ENCODE data around the gene GNAQ. TPM values are rescaled to one million over a fixed set of nuclear protein-coding genes. Genes with fewer than 3 reads are reported as not detected.

Gene GNAQ
- total and polyA plus RNA-seq, 5 donors from 2014 or later, result 8.5 to 79.4 (median 17.4) TPM

GRCh38 chr9:77779010-77779409 lies 252.6 kb downstream of the GNAQ start:
- peaks cover 0 to 9% (median 2%) of the 10 kb centered on the region in 7 donors for H3K9me3 Mint-ChIP-seq
- peak overlapping the region; percentile 83 for H3K27ac ChIP-seq (ENCODE audit: insufficient read depth, low read length, poor library complexity, severe bottlenecking)
- ATAC-seq (ENCODE audit: low read depth in 2 of 2) (peak in 1 of 2 donors; percentile 14), DNase-seq (peak in 2 of 3 donors; percentile 23 to 41)
- peaks cover 2% of the 10 kb centered on the region for H3K36me3 ChIP-seq (ENCODE audit: control insufficient read depth, insufficient read depth, low read length)
- H3K27me3 Mint-ChIP-seq, result no peaks in the 10 kb centered on the region
- peak overlapping the region; percentile 86 for H3K4me3 ChIP-seq (ENCODE audit: low read depth, low read length)
- H3K9me3 ChIP-seq (ENCODE audit: control insufficient read depth in 2 of 2, low read length in 2 of 2), result peaks cover 0 to 5% of the 10 kb centered on the region in 2 experiments
- no peaks in the 10 kb centered on the region for H3K27me3 ChIP-seq (ENCODE audit: control insufficient read depth, insufficient read depth, low read length)
- H3K27ac Mint-ChIP-seq, result peak overlapping the region; percentile 87 to 98 (median 90)
- peaks cover 30 to 57% (median 49%) of the 10 kb centered on the region in 4 donors for H3K4me1 Mint-ChIP-seq
- H3K36me3 Mint-ChIP-seq, result peaks cover 21% of the 10 kb centered on the region
- peaks cover 22% of the 10 kb centered on the region for H3K4me1 ChIP-seq (ENCODE audit: control insufficient read depth, insufficient read depth, low read length, poor library complexity, severe bottlenecking)
- H3K4me3 Mint-ChIP-seq, result peak overlapping the region; percentile 84 to 90 (median 85)

DNA sequence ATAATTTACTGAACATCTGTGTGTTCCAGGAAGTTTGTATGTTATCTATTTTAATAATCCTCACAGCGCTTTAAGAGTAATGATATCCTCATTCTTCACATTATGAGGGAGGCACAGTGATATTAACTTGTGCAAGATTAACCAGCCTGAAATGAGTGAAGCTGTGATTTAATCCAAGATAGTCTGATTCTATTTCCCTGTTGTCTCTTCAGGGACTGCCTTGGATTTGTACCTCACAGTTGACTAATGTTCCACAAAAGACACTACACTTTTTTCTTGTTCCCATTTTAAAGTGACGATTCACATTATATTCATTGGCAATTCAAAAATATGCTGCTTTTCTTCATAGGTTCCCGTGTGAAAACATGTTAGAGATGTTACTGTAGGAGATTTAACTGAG lies 258.2 kb downstream of the GNAQ start:
- DNase-seq, result no peak
- Histone ChIP-seq H3K4me3 (ENCODE audit: low read depth, low read length) (no peak overlapping the region), H3K9me3 (ENCODE audit: control insufficient read depth in 2 of 2, low read length in 2 of 2) (peaks cover 0 to 5% of the 10 kb centered on the region in 2 experiments), H3K27ac (ENCODE audit: insufficient read depth, low read length, poor library complexity, severe bottlenecking) (no peak overlapping the region), H3K4me1 (ENCODE audit: control insufficient read depth, insufficient read depth, low read length, poor library complexity, severe bottlenecking) (no peaks in the 10 kb centered on the region), H3K36me3 (ENCODE audit: control insufficient read depth, insufficient read depth, low read length) (peaks cover 8% of the 10 kb centered on the region), H3K27me3 (ENCODE audit: control insufficient read depth, insufficient read depth, low read length) (no peaks in the 10 kb centered on the region)
- no peak overlapping the region for H3K4me3 Mint-ChIP-seq
- peaks cover 30 to 56% (median 33%) of the 10 kb centered on the region in 4 donors for H3K4me1 Mint-ChIP-seq
- H3K27me3 Mint-ChIP-seq, result no peaks in the 10 kb centered on the region
- H3K36me3 Mint-ChIP-seq, result peaks cover 29% of the 10 kb centered on the region
- peaks cover 0 to 8% (median 1%) of the 10 kb centered on the region in 7 donors for H3K9me3 Mint-ChIP-seq
- H3K27ac Mint-ChIP-seq, result peak overlapping the region in 1 of 3 donors; percentile 9
- ATAC-seq (ENCODE audit: low read depth in 2 of 2), result no peak

DNA sequence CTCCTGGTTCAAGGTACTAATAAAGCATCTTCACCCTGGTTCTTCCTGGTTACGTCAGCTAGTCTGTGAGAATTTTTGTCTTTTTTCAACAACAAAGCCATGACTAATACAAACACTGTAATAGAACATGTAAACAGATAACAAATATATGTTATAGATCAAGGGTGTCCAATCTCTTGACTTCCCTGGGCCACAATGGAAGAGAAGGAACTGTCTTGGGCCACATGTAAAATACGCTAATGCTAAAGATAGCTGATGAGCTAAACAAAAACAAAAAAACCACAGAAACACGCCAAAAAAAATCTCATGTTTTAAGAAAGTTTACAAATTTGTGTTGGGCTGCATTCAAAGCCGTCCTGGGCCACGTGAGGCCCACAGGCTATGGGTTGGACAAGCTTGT lies 259.0 kb downstream of the GNAQ start:
- peaks cover 6% of the 10 kb centered on the region for H3K36me3 ChIP-seq (ENCODE audit: control insufficient read depth, insufficient read depth, low read length)
- H3K4me3 Mint-ChIP-seq, result peak overlapping the region in 1 of 4 donors; percentile 24
- peak overlapping the region in 2 of 3 donors; percentile 63 to 73 for H3K27ac Mint-ChIP-seq
- no peaks in the 10 kb centered on the region for H3K4me1 ChIP-seq (ENCODE audit: control insufficient read depth, insufficient read depth, low read length, poor library complexity, severe bottlenecking)
- H3K36me3 Mint-ChIP-seq, result peaks cover 27% of the 10 kb centered on the region
- H3K9me3 Mint-ChIP-seq, result peaks cover 0 to 5% (median 0%) of the 10 kb centered on the region in 7 donors
- no peaks in the 10 kb centered on the region for H3K27me3 Mint-ChIP-seq
- no peak overlapping the region for H3K4me3 ChIP-seq (ENCODE audit: low read depth, low read length)
- H3K9me3 ChIP-seq (ENCODE audit: control insufficient read depth in 2 of 2, low read length in 2 of 2), result peaks cover 0 to 2% of the 10 kb centered on the region in 2 experiments
- DNase-seq, result no peak
- no peak overlapping the region for H3K27ac ChIP-seq (ENCODE audit: insufficient read depth, low read length, poor library complexity, severe bottlenecking)
- H3K4me1 Mint-ChIP-seq, result peaks cover 28 to 52% (median 30%) of the 10 kb centered on the region in 4 donors
- no peaks in the 10 kb centered on the region for H3K27me3 ChIP-seq (ENCODE audit: control insufficient read depth, insufficient read depth, low read length)
- ATAC-seq (ENCODE audit: low read depth in 2 of 2), result no peak

GRCh38 chr9:77771171-77771570 lies 260.4 kb downstream of the GNAQ start:
- Mint-ChIP-seq H3K36me3 (peaks cover 27% of the 10 kb centered on the region), H3K4me1 (peaks cover 19 to 49% (median 28%) of the 10 kb centered on the region in 4 donors)
- ATAC-seq (ENCODE audit: low read depth in 2 of 2), result no peak

DNA sequence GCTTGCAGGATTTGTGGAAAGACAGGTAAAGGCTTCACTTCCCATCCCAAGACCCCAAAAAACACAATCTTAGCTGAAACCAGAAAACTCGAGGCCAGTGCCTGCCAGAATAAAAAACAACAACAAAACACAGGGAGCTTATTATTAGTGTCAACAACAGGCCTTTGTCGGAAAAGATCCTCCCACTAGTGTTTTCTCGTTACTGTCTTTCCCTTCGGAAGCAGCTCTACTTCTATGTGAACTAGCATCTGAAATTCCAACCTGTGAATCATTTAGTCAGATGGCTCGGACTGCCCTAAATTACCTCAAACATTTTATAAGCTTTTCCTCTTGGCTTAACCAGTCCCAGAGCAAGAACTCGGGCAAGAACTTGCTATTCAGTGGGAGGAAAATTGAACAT lies 261.3 kb downstream of the GNAQ start:
- Histone ChIP-seq H3K4me1 (ENCODE audit: control insufficient read depth, insufficient read depth, low read length, poor library complexity, severe bottlenecking) (no peaks in the 10 kb centered on the region), H3K27ac (ENCODE audit: insufficient read depth, low read length, poor library complexity, severe bottlenecking) (no peak overlapping the region), H3K4me3 (ENCODE audit: low read depth, low read length) (no peak overlapping the region), H3K27me3 (ENCODE audit: control insufficient read depth, insufficient read depth, low read length) (no peaks in the 10 kb centered on the region), H3K9me3 (ENCODE audit: control insufficient read depth in 2 of 2, low read length in 2 of 2) (peaks cover 3 to 4% of the 10 kb centered on the region in 2 experiments), H3K36me3 (ENCODE audit: control insufficient read depth, insufficient read depth, low read length) (peaks cover 8% of the 10 kb centered on the region)
- no peak for ATAC-seq (ENCODE audit: low read depth in 2 of 2)
- H3K4me1 Mint-ChIP-seq, result peaks cover 18 to 54% (median 34%) of the 10 kb centered on the region in 4 donors
- peak overlapping the region in 2 of 3 donors; percentile 69 to 73 for H3K27ac Mint-ChIP-seq
- H3K9me3 Mint-ChIP-seq, result peaks cover 0 to 5% (median 1%) of the 10 kb centered on the region in 7 donors
- peak overlapping the region in 1 of 4 donors; percentile 24 for H3K4me3 Mint-ChIP-seq
- no peak for DNase-seq
- H3K27me3 Mint-ChIP-seq, result no peaks in the 10 kb centered on the region
- H3K36me3 Mint-ChIP-seq, result peaks cover 25% of the 10 kb centered on the region

More at GRCh38 chr9:77771171-77771570, 260.4 kb downstream of the GNAQ start:
- no peaks in the 10 kb centered on the region for H3K27me3 Mint-ChIP-seq
- Histone ChIP-seq H3K27me3 (ENCODE audit: control insufficient read depth, insufficient read depth, low read length) (no peaks in the 10 kb centered on the region), H3K4me1 (ENCODE audit: control insufficient read depth, insufficient read depth, low read length, poor library complexity, severe bottlenecking) (no peaks in the 10 kb centered on the region), H3K4me3 (ENCODE audit: low read depth, low read length) (no peak overlapping the region), H3K9me3 (ENCODE audit: control insufficient read depth in 2 of 2, low read length in 2 of 2) (no peaks in the 10 kb centered on the region), H3K27ac (ENCODE audit: insufficient read depth, low read length, poor library complexity, severe bottlenecking) (no peak overlapping the region), H3K36me3 (ENCODE audit: control insufficient read depth, insufficient read depth, low read length) (peaks cover 6% of the 10 kb centered on the region)
- H3K4me3 Mint-ChIP-seq, result no peak overlapping the region
- H3K27ac Mint-ChIP-seq, result peak overlapping the region in 2 of 3 donors; percentile 37 to 73
- DNase-seq, result no peak
- H3K9me3 Mint-ChIP-seq, result no peaks in the 10 kb centered on the region

DNA sequence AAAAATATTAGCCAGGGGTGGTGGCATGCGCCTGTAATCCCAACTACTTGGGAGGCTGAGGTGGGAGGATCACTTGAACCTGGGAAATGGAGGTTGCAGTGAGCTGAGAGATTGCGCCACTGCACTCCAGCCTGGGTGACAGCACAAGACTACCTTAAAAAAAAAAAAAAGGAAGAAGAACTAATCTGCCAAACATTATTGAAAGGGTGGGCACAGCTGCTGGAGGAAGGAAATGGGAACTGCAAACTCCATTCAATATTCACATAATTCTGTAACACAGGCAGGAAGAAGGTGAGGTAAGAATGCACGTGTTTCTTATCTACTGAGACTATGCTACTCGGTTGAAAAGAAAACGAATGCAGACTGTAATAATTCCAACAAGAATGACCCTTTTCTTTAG lies 262.4 kb downstream of the GNAQ start:
- Mint-ChIP-seq H3K4me3 (no peak overlapping the region), H3K36me3 (peaks cover 30% of the 10 kb centered on the region), H3K4me1 (peaks cover 20 to 63% (median 40%) of the 10 kb centered on the region in 4 donors), H3K27ac (no peak overlapping the region), H3K9me3 (peaks cover 0 to 7% (median 1%) of the 10 kb centered on the region in 7 donors), H3K27me3 (no peaks in the 10 kb centered on the region)
- no peak for DNase-seq
- Histone ChIP-seq H3K27ac (ENCODE audit: insufficient read depth, low read length, poor library complexity, severe bottlenecking) (no peak overlapping the region), H3K9me3 (ENCODE audit: control insufficient read depth in 2 of 2, low read length in 2 of 2) (peaks cover 3 to 4% of the 10 kb centered on the region in 2 experiments), H3K4me3 (ENCODE audit: low read depth, low read length) (no peak overlapping the region), H3K4me1 (ENCODE audit: control insufficient read depth, insufficient read depth, low read length, poor library complexity, severe bottlenecking) (no peaks in the 10 kb centered on the region), H3K27me3 (ENCODE audit: control insufficient read depth, insufficient read depth, low read length) (no peaks in the 10 kb centered on the region), H3K36me3 (ENCODE audit: control insufficient read depth, insufficient read depth, low read length) (peaks cover 8% of the 10 kb centered on the region)
- ATAC-seq (ENCODE audit: low read depth in 2 of 2), result no peak

DNA sequence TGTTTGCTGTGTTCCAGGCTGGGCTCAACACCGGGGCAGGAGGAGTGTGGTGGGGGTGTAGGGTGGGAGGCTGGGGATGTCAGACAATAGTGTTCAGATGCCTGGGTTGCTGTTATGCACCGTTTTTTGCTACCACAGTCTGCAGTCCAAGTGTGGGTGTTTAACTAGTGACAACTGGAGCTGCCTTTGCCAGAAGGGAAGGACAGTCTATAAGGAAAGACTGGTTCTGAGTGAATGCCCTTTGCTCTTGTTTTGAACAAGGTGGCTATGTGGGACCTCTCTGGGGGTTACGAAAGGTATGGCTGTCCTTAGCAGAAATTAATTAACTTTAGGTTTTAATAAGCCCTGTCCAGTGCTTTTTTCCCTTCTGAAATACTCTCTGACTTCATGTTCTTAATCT lies 265.0 kb downstream of the GNAQ start:
- peaks cover 3 to 4% of the 10 kb centered on the region in 2 experiments for H3K9me3 ChIP-seq (ENCODE audit: control insufficient read depth in 2 of 2, low read length in 2 of 2)
- H3K27ac ChIP-seq (ENCODE audit: insufficient read depth, low read length, poor library complexity, severe bottlenecking), result no peak overlapping the region
- peaks cover 0 to 7% (median 1%) of the 10 kb centered on the region in 7 donors for H3K9me3 Mint-ChIP-seq
- H3K36me3 ChIP-seq (ENCODE audit: control insufficient read depth, insufficient read depth, low read length), result peaks cover 5% of the 10 kb centered on the region
- H3K4me1 Mint-ChIP-seq, result peaks cover 7 to 49% (median 23%) of the 10 kb centered on the region in 4 donors
- peaks cover 23% of the 10 kb centered on the region for H3K36me3 Mint-ChIP-seq
- H3K4me1 ChIP-seq (ENCODE audit: control insufficient read depth, insufficient read depth, low read length, poor library complexity, severe bottlenecking), result no peaks in the 10 kb centered on the region
- H3K4me3 Mint-ChIP-seq, result no peak overlapping the region
- no peak for DNase-seq
- no peak for ATAC-seq (ENCODE audit: low read depth in 2 of 2)
- no peaks in the 10 kb centered on the region for H3K27me3 Mint-ChIP-seq
- no peaks in the 10 kb centered on the region for H3K27me3 ChIP-seq (ENCODE audit: control insufficient read depth, insufficient read depth, low read length)
- H3K4me3 ChIP-seq (ENCODE audit: low read depth, low read length), result no peak overlapping the region
- H3K27ac Mint-ChIP-seq, result no peak overlapping the region

- H3K4me1 ChIP-seq (ENCODE audit: control insufficient read depth, insufficient read depth, low read length, poor library complexity, severe bottlenecking), result no peaks in the 10 kb centered on the region
- Mint-ChIP-seq H3K27ac (peak overlapping the region in 2 of 3 donors; percentile 22 to 73), H3K36me3 (peaks cover 23% of the 10 kb centered on the region), H3K4me3 (peak overlapping the region in 1 of 4 donors; percentile 61), H3K9me3 (peaks cover 0 to 7% (median 1%) of the 10 kb centered on the region in 7 donors), H3K4me1 (peaks cover 7 to 41% (median 20%) of the 10 kb centered on the region in 4 donors), H3K27me3 (no peaks in the 10 kb centered on the region)
- peaks cover 3 to 4% of the 10 kb centered on the region in 2 experiments for H3K9me3 ChIP-seq (ENCODE audit: control insufficient read depth in 2 of 2, low read length in 2 of 2)
- H3K4me3 ChIP-seq (ENCODE audit: low read depth, low read length), result peak overlapping the region; percentile 23
- ATAC-seq (ENCODE audit: low read depth in 2 of 2) (no peak), DNase-seq (no peak)
- peaks cover 2% of the 10 kb centered on the region for H3K36me3 ChIP-seq (ENCODE audit: control insufficient read depth, insufficient read depth, low read length)
- H3K27me3 ChIP-seq (ENCODE audit: control insufficient read depth, insufficient read depth, low read length), result no peaks in the 10 kb centered on the region
- no peak overlapping the region for H3K27ac ChIP-seq (ENCODE audit: insufficient read depth, low read length, poor library complexity, severe bottlenecking)
Observed at GRCh38 chr9:77765781-77766259, 265.8 kb downstream of the GNAQ start.

All from CD4-positive, CD25-positive, alpha-beta regulatory T cell (primary cell).